ENCODE results near the gene DZIP1. TPM values are rescaled to one million over a fixed set of nuclear protein-coding genes. Genes with fewer than 3 reads are reported as not detected.

The DZIP1 gene
- total RNA-seq, 1 experiment from 2014 or later, result 31.0 TPM

- Mint-ChIP-seq H3K27ac (no peak overlapping the region), H3K9me3 (no peaks in the 10 kb centered on the region), H3K27me3 (ENCODE audit: low read depth) (peaks cover 3% of the 10 kb centered on the region; the same call in 1 of the 2 replicates), H3K4me1 (peaks cover 5% of the 10 kb centered on the region), H3K36me3 (peaks cover 47% of the 10 kb centered on the region), H3K4me3 (no peak overlapping the region)
- no peak for ATAC-seq
- no peak for TF ChIP-seq KAT7 (CRISPR knock-in tag; IDR thresholded peaks at IDR 0.05; ENCODE audit: borderline replicate concordance)
- no peak for DNase-seq (ENCODE audit: low spot score)
- CTCF ChIA-PET, result no interaction called here
- POLR2A ChIA-PET, result no interaction called here
These were observed 7.7 kb downstream of the DZIP1 start for GRCh38 chr13:95636853-95637252.

DNA sequence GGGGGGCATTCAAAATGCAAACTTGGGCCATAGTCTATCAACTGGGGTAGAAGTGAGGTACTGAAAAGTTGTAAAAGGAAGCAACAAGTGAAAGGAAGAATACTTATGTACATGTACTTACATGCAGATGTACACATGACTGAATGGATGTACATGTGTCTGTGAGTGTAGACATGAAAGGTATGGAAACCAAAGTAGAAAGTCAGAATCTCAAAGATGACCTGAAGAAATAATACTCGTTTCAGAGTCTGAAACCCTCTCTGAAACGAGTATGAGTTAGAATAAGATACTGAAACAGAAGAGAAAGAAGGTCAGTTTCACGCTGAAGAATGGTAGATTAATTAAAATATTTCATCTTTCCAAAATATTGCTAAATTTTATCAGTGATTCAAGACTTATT, 13.9 kb downstream of the DZIP1 start:
- ATAC-seq (no peak), DNase-seq (ENCODE audit: low spot score) (no peak)
- no peak overlapping the region for H3K27ac Mint-ChIP-seq
- ChIA-PET CTCF (no interaction called here), POLR2A (interaction anchor here (0.7 kb wide), 1 partner anchor 90 kb away, joined by 5 read pairs; no protein-coding TSS in a partner anchor)
- no peaks in the 10 kb centered on the region for H3K27me3 Mint-ChIP-seq (ENCODE audit: low read depth)
- H3K4me3 Mint-ChIP-seq, result no peak overlapping the region
- H3K4me1 Mint-ChIP-seq, result no peaks in the 10 kb centered on the region
- TF ChIP-seq MAX (CRISPR knock-in tag; IDR thresholded peaks at IDR 0.05), result no peak
- no peak for TF ChIP-seq FOXJ3 (CRISPR knock-in tag; IDR thresholded peaks at IDR 0.05; ENCODE audit: borderline replicate concordance)
- TF ChIP-seq SMAD3 (CRISPR knock-in tag; IDR thresholded peaks at IDR 0.05; ENCODE audit: borderline replicate concordance), result no peak
- TF ChIP-seq ZNF232 (CRISPR knock-in tag; IDR thresholded peaks at IDR 0.05), result no peak
- TF ChIP-seq MYBL2 (CRISPR knock-in tag; IDR thresholded peaks at IDR 0.05), result no peak
- TF ChIP-seq TEAD4 (CRISPR knock-in tag; IDR thresholded peaks at IDR 0.05), result no peak
- TF ChIP-seq IRF2 (CRISPR knock-in tag; IDR thresholded peaks at IDR 0.05; ENCODE audit: borderline replicate concordance, low read depth), result no peak
- no peak for TF ChIP-seq ZNF416 (CRISPR knock-in tag; IDR thresholded peaks at IDR 0.05)
- TF ChIP-seq, protein P1, sequence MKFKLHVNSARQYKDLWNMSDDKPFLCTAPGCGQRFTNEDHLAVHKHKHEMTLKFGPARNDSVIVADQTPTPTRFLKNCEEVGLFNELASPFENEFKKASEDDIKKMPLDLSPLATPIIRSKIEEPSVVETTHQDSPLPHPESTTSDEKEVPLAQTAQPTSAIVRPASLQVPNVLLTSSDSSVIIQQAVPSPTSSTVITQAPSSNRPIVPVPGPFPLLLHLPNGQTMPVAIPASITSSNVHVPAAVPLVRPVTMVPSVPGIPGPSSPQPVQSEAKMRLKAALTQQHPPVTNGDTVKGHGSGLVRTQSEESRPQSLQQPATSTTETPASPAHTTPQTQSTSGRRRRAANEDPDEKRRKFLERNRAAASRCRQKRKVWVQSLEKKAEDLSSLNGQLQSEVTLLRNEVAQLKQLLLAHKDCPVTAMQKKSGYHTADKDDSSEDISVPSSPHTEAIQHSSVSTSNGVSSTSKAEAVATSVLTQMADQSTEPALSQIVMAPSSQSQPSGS (CRISPR knock-in tag; IDR thresholded peaks at IDR 0.05; ENCODE audit: borderline replicate concordance, low read depth), result no peak
- no peak for TF ChIP-seq TP53 (CRISPR knock-in tag; IDR thresholded peaks at IDR 0.05)
- no peak for TF ChIP-seq AFF4 (CRISPR knock-in tag; IDR thresholded peaks at IDR 0.05; ENCODE audit: borderline replicate concordance)
- TF ChIP-seq ZNF396 (CRISPR knock-in tag; IDR thresholded peaks at IDR 0.05; ENCODE audit: borderline replicate concordance), result no peak
- no peak for TF ChIP-seq EMX1 (CRISPR knock-in tag; IDR thresholded peaks at IDR 0.05)
- no peaks in the 10 kb centered on the region for H3K9me3 Mint-ChIP-seq
- peaks cover 58% of the 10 kb centered on the region for H3K36me3 Mint-ChIP-seq

DNA sequence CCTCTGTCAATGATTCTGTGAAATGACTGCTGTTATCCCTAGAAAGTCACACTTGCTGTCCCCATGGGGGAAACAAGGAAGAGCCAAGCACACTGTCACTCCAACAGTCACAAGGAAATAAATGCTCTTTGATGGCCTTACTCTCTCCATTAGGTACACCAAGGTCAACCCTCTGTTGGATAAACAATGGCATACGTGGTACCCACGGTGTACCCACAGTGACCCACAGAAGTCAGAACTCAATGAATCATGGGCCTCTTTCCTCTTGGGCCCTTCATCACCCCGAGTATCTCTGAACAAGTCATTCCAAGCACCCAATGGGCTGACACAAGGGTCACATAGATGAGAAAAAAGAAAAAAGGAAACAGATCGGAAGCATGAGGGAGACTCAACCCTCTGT, 15.4 kb downstream of the DZIP1 start:
- H3K27ac Mint-ChIP-seq, result no peak overlapping the region
- DNase-seq (ENCODE audit: low spot score) (no peak), ATAC-seq (no peak)
- no peaks in the 10 kb centered on the region for H3K9me3 Mint-ChIP-seq
- TF ChIP-seq NR2C2 (CRISPR knock-in tag; IDR thresholded peaks at IDR 0.05), result no peak
- TF ChIP-seq NFATC4 (CRISPR knock-in tag; IDR thresholded peaks at IDR 0.05), result no peak
- no peak for TF ChIP-seq ZBTB21 (CRISPR knock-in tag; IDR thresholded peaks at IDR 0.05; ENCODE audit: borderline replicate concordance)
- TF ChIP-seq ATF1 (CRISPR knock-in tag; IDR thresholded peaks at IDR 0.05), result no peak
- no peak for TF ChIP-seq ETV6 (CRISPR knock-in tag; IDR thresholded peaks at IDR 0.05)
- TF ChIP-seq KAT7 (CRISPR knock-in tag; IDR thresholded peaks at IDR 0.05; ENCODE audit: borderline replicate concordance), result no peak
- peaks cover 58% of the 10 kb centered on the region for H3K36me3 Mint-ChIP-seq
- ChIA-PET POLR2A (no interaction called here), CTCF (no interaction called here)
- peaks cover 6% of the 10 kb centered on the region for H3K4me1 Mint-ChIP-seq
- H3K4me3 Mint-ChIP-seq, result no peak overlapping the region
- H3K27me3 Mint-ChIP-seq (ENCODE audit: low read depth), result no peaks in the 10 kb centered on the region
